Measurements from ENCODE around the gene SSR3.
A peak's percentile ranks its signal among the peaks of the same experiment; 100 is the strongest.

Gene SSR3

GRCh38 chr3:156535162-156535627 lies 19.7 kb downstream of the SSR3 start:
- DNase-seq, result peak; percentile 26

GRCh38 chr3:156533205-156533604 lies 21.7 kb downstream of the SSR3 start:
- DNase-seq, result no peak

DNA sequence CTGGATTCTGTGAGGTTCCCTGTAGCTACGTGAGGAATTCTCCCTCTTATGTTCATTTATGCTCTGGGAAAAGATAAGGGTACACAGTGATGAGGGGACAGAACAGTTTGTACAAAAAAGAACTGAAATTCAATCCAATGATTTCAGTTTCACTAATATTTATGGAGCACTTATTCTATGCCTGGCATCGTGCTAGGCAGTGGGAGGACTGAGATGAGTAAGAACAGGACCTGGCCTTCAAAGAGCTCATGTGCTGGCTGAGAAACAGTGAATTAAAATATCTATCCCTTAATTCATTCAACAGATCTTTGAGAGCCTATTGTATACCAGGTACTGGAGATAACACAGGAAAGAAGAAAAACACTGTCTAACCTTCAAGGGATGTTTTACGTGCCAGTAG lies 22.2 kb downstream of the SSR3 start:
- DNase-seq, result no peak

DNA sequence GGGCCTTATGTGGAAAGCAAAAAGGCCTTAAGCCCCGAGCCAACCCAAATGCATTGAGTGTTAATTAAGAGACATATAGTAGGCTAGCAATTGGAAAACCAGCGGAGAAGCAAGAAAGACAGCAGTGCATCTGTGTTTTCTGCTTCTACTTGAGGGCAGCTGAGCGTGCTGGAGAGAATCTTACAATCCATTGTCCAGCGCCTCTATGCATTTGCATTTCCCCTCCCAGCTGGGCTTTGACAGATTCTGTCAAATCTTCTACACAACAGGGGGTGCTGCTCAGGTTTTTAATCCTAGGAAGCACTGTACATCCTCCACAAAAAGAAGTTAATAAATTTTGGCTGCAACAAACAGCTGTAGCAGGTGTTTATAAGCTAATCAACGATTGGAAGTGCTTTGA lies 23.9 kb downstream of the SSR3 start:
- DNase-seq, result no peak

GRCh38 chr3:156527060-156527459 lies 27.9 kb downstream of the SSR3 start:
- DNase-seq, result no peak

DNA sequence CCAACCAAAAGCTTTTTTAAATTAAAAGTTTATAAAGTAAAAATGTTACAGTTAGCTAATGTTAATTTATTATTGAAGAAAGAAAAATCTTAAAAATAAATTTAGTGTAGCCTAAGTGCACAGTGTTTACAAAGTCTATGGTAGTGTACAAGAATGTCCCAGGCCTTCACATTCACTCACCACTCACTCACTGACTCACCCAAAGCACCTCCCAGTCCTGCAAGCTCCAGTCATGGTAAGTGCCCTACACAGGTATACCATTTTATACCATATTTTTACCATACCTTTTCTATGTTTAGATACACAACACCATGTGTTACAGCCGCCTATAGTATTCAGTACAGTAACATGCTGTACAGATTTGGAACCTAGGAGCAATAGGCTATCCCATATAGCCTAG lies 29.1 kb downstream of the SSR3 start:
- no peak for DNase-seq

DNA sequence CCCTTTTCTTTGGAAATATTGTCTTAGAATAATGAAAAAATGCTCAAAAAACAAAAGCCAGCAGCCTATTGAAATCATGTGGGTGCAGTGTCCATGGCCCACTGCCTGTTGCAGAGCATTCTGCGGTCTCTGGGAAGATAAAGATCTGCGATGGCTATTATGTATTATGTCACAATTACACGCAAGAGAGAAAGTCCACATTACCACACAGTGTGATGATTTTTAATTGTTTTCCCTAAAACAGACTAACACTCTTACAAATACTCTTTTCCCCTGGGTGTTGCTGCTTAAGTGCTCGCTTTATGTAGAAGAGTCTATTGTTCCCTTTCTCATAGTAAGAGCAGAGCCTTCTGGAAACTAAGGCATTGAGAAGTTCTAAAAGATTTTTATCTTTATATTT lies 32.2 kb downstream of the SSR3 start:
- DNase-seq, result peak; percentile 57

DNA sequence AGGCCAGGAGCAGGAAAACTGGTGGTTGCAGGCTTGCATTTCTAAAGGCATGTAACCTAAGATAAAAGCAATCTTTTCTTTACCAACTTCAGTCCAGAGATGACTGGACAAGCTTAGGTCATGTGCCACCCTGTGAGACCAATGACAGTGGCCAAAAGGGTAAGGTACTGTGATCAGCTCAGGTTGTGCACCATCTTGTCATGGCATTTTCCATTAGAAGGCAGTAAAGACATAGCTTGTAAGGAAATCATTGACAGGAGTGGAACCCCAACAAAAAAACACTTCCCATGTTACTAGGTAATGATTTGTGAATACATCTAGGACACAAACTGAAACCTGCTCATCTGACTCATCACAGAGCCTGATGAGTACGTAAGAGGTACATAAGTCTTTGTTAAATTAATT lies 35.2 kb downstream of the SSR3 start:
- DNase-seq, result no peak

GRCh38 chr3:156518726-156519125 lies 36.2 kb downstream of the SSR3 start:
- no peak for DNase-seq

GRCh38 chr3:156516961-156517360 lies 38.0 kb downstream of the SSR3 start:
- DNase-seq, result no peak

- no peak for DNase-seq
Measured at GRCh38 chr3:156516284-156516683, 38.6 kb downstream of the SSR3 start.

DNA sequence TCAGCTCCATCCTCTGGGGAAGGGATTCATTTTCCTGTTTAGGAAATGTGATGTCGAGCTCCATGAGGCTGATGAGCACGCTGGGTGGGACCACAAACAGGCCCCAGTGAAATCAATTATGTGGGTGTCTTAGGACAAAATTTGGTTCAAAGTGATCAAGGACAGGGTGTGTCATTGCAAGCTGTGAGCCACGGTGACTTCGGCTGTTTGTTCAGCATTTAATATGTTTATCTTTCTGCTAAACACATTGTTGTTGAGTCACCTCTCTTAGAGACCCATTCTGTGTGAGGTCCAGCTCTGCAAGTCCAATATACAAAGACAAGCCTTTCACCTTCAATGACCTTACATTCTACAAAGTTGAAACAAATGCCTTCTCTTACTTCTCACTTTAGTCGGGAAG lies 41.3 kb downstream of the SSR3 start:
- DNase-seq, result no peak

DNA sequence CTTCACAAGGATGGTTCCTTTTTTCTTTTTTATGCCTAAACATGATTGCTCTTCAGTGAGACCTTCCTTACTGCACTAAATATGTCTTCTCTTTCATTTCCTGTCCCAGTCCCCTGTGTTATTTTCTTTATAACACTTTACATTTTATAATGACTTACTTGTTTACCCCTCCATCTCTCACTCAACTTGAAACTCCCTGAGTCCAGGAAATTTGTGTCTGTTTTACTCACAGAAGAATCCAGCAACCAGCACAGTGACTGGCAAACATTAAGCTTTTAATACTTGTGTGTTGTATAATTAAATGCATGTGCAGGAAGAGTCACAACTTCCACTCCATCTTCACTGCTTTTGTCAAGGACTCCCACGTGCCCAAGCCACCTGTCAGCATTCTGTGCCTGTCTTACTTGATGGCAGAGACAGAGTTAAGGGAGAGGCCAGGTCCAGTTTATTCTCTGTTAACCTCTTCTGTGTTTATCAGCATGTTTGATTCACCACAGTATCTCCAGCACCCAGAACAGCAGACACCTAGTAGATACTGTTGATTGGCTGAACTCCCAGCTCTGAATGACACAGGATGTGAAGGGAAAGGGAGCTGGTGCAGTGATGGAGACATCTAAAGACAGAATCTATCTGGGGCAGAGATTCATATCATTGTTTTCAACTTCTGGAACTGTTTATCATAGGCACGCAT lies 42.8 kb downstream of the SSR3 start:
- DNase-seq, result no peak

DNA sequence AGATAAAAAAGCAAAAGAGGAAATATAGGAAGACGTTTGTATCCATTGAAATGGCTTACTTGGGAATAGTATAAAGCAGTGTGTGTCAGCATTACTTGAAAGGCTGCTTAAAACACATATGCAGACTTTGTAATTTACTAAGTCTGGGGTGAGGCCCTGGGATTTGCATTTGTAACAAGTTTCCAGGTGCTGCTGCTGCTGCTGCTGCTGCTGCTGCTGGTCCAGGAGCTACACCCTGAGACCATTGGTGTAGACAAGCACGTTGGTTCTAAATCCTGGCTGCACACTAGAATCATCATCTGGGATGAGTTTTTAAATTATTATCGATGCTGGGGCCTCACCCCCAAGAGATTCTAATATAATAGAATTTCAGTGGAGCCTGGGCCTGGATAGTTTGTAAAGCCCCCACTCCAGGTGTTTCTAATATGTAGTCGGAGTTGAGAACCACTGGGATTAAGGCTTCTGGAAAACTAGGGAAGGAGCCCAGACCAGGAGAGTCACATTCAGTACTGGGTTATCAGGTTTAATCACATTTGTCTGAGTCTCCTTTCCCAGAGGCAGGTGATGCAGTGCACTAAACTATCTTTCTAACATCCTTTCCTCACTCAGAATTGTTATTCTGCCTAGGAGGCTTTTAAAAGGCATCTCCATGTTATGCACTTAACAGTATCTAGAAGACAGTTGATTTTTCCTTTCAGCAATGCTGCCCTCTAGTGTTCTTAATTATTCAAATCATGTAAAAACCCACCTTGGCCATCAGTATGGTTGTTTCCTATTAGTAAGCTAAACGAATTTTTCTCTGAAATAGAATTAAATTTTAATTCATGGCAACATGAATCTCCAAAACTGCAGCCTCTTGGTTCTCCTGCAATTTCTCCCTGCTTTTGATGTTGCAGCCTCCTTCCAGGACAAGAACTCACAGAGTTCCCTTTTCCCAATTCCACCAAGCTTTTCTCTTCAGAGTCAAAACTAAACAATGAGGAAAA lies 45.4 kb downstream of the SSR3 start:
- DNase-seq, result peak; percentile 85

DNA sequence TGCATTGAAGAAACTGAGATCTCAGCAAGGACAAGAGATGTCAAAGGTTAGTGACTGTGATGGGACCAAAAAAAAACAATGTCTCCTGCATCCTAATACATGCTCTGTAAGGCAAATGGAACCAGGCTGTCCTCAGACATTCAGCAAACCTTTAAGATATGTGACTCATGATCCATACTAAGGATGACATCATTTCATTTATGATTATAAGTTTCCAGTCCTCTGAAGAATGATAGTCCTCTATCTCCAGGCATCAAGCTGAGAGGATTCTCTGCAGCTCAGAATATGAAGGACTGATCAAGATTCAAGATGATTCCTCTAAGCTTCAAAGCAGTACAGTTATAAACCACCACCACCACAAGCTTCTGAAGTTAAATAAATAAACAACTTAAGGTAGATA lies 47.6 kb downstream of the SSR3 start:
- DNase-seq, result no peak

DNA sequence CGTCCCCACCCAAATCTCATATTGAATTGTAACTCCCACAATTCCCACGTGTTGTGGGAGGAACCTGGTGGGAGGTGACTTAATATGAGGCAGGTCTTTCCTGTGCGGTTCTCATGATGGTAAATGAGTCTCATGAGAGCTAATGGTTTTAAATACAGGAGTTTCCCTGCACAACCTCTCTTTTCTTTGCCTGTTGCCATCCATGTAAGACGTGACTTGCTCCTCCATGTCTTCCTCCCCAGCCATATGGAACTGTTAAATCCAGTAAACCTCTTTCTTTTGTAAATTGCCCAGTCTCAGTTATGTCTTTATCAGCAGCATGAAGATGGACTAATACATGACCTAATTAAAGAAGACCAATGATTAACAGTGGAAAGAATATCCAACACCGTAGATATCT lies 56.6 kb downstream of the SSR3 start:
- DNase-seq, result no peak

DNA sequence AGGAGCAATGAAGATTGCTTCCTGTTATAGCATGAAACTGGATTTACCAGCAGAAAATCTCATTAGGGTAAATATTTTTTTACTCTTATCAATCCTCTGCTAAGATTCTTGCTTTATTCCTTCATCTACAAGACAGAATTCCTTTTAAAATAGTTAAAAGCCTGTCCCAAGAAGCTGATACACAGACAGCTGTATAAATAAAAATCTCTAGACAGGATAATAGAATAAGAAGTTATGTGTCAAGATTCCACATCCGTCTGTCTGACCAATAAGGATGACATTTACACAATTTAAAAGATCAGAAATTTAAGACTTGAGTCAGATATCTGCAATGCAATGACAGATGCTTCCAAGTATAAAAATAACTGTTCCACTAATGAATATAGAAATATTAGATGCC lies 57.6 kb downstream of the SSR3 start:
- no peak for DNase-seq

- DNase-seq, result no peak
Measured at GRCh38 chr3:156495816-156496215, 59.1 kb downstream of the SSR3 start.

- no peak for DNase-seq
Measured at GRCh38 chr3:156493887-156494286, 61.0 kb downstream of the SSR3 start.

GRCh38 chr3:156492801-156493261 lies 62.1 kb downstream of the SSR3 start:
- DNase-seq, result no peak

- no peak for DNase-seq
Measured at GRCh38 chr3:156491192-156491591, 63.7 kb downstream of the SSR3 start.

Data from hematopoietic multipotent progenitor cell treated with erythropoietin and hydrocortisone succinate and interleukin-3 and kit ligand, for 6 days (in vitro differentiated cells).